Stimulated activated effector memory CD8-positive, alpha-beta T cell treated with anti-CD3 and anti-CD28 coated beads, Interleukin-12 subunit alpha, Interleukin-12 subunit beta, amount 100 ng/mL, for 72 hours (primary cell): ENCODE data around the gene DHPS.
"Not testable (repeated sequence)": the region's sequence is repeated elsewhere in the genome, so short reads cannot be mapped to it uniquely, and the experiment has no call there.

Experiments
- ATAC-seq: fragments of 150-1000 bp; cut with Tn5 transposase; 2 replicates; pipeline ENCODE4 v1.10.0; 2021
- DNase-seq, 2 donors: peaks; one replicate each; pipeline ENCODE4 v3.0.0; 2021 to 2022; ENCODE audit warnings: low spot score in 2 of 2
- H3K27ac Mint-ChIP-seq: one replicate; pipeline ENCODE4 v1.8.0; 2022; ENCODE audit warnings: mild to moderate bottlenecking, mixed read lengths
- H3K36me3 Mint-ChIP-seq: one replicate; pipeline ENCODE4 v1.8.0; 2022; ENCODE audit warnings: mild to moderate bottlenecking, mixed read lengths
- H3K4me1 Mint-ChIP-seq: one replicate; pipeline ENCODE4 v1.8.0; 2022; ENCODE audit warnings: mixed read lengths
- H3K4me3 Mint-ChIP-seq: one replicate; pipeline ENCODE4 v1.8.0; 2022; ENCODE audit warnings: mild to moderate bottlenecking, mixed read lengths
- H3K9me3 Mint-ChIP-seq: one replicate; pipeline ENCODE4 v1.8.0; 2022; ENCODE audit warnings: mixed read lengths

Gene DHPS

DNA sequence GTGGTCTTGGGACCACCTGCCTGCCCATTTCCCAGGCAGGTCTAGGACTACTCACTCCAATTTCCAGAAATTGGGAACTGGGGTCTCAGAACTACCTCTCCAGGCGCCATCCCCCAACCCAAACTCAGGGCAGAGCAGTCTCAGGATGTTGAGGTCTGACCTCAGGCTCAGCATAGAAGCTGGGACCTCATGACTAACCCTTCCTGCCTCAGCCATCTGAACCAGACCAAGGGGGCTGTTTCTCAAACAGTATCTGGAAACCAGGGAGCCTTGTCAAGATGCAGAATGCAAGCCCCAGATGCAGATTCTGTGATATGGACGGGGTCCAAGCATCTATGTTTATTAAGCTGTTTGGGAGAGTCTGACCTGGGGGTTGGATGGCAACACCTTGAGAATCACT lies 13.4 kb upstream of the DHPS start:
- H3K4me1 Mint-ChIP-seq, result peaks cover 12% of the 10 kb centered on the region
- no peaks in the 10 kb centered on the region for H3K9me3 Mint-ChIP-seq
- DNase-seq (no peak), ATAC-seq (no peak)
- H3K36me3 Mint-ChIP-seq, result peaks cover 40% of the 10 kb centered on the region
- H3K4me3 Mint-ChIP-seq, result peak overlapping the region; percentile 78
- H3K27ac Mint-ChIP-seq, result no peak overlapping the region

DNA sequence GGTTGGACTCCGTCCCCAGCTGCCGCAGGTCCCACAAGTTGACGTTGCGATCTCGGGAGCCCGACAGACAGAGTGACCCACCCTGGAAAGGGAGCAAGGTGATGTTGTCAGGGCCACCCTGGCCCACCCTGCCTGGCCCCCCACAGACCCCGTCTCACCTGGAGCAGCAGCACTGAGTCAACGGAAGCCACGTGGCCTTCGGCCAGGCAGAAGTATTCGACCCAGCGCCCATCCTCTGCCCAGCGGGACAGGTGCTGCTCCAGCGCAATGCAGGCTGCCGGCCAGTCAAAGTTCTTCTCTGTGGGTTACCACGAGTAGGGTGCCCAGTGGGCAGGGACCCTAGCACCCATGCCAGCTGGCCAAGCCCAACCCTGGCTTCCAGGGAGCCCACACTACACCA lies 13.0 kb upstream of the DHPS start:
- Mint-ChIP-seq H3K36me3 (peaks cover 36% of the 10 kb centered on the region), H3K4me1 (peaks cover 12% of the 10 kb centered on the region), H3K4me3 (no peak overlapping the region), H3K27ac (no peak overlapping the region), H3K9me3 (no peaks in the 10 kb centered on the region)
- ATAC-seq (no peak), DNase-seq (no peak)

DNA sequence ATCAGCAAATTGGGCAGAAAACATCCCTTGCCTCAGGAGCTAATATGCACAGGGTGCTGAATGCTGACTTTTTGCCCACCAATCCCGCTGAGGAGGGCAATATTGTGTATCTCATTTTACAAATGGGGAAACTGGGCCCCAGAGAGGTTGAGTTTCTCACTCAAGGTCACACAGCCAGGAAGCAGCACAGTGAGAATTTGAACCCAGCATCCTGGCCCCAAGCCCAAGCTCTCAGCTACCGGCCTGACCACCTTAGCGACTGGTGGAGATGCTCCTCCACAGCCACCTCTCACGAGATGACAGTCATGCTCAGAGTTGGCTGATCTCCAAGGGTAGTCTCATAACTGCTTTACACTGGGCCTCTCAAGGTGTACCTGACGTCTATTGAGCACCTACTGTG lies 11.3 kb upstream of the DHPS start:
- Mint-ChIP-seq H3K9me3 (no peaks in the 10 kb centered on the region), H3K4me3 (no peak overlapping the region), H3K27ac (no peak overlapping the region), H3K4me1 (peaks cover 7% of the 10 kb centered on the region), H3K36me3 (peaks cover 21% of the 10 kb centered on the region)
- ATAC-seq (no peak), DNase-seq (no peak)

DNA sequence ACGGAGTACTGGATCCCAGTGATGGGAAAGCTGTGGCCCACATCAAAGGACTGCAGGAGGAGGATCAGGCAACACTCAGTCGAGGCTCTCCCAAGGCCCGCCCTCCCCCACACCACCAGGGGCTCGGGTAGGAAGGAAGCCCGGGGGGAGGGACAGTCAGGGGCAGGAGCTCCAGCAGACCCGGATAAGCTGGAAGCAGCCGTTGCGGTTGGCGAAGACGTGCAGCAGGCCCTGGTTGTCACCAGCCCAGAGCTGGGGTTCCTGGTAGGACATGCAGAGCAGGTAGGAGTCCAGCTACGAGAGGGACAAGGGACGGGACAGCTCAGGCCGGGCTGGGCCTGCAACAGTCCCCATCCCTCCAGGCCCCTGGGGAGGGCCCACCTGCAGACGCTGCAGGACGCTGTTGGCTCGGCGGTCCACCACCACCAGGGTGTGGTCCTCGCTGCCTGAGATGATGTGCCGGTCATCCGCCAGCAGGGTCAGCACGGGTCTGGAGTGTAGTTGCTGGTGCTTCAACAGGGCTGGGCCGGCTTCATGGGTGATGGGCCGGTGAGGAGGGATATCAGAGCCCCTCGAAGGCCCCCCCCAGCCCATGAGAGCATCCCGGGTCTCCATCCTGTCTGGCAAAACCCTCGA lies 8.0 kb upstream of the DHPS start:
- H3K4me3 Mint-ChIP-seq, result no peak overlapping the region
- peak; percentile 20 for ATAC-seq
- H3K36me3 Mint-ChIP-seq, result peaks cover 17% of the 10 kb centered on the region
- H3K9me3 Mint-ChIP-seq, result no peaks in the 10 kb centered on the region
- no peak overlapping the region for H3K27ac Mint-ChIP-seq
- no peak for DNase-seq
- H3K4me1 Mint-ChIP-seq, result no peaks in the 10 kb centered on the region

DNA sequence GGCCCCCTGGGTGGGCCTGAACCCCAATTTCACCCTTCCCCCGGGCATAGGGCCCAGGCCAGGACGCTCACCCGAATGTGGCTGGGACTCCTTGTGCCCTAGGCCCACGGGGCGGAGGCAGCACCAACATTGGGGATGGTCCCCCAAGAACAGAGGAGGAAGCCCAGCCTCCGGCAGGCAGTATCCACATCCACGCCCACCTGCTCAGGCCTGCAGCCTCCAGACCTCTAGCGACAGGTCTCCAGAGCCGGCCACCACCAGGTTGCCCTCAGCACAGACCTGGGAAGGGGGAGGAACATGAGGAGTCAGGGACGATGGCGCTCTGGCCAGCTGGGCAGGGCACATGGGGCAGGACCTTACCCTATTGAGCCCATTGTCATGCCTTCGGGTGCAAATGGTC lies 7.3 kb upstream of the DHPS start:
- no peaks in the 10 kb centered on the region for H3K9me3 Mint-ChIP-seq
- no peak for DNase-seq
- no peak for ATAC-seq
- no peaks in the 10 kb centered on the region for H3K4me1 Mint-ChIP-seq
- H3K36me3 Mint-ChIP-seq, result peaks cover 17% of the 10 kb centered on the region
- no peak overlapping the region for H3K4me3 Mint-ChIP-seq
- no peak overlapping the region for H3K27ac Mint-ChIP-seq

DNA sequence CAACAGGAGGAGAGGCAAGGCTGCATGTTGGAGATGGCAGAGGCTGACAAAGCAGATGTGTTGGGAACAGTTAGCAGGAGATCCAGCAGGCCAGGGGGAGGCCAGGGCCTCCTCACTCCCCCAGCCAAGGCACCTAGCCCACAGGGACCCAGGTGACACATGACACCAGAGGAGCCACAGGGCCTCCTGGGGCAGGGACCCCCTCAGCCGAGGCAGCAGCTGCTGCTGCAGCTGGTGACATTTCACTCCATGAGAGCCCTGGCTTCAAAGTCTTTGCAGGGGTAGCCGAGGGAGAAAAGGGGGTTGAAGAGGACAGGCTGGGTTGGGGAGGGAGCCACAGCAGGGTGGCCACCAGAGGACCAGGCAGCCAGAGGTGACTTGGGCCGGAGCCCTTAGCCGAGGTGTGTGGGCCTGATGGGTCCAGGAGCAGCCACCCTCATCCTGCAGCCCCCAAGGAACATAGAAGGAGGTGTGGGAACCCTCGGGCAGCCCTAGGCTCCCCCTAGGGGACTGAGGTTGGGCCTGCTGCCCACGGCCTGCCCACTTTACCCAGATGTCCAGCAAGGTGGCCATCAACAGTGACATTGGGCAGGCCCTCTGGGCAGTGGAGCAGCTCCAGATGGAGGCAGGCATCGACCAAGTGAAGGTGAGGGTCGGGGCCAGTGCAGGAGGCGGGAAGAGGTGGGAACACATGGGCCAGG lies 6.0 kb upstream of the DHPS start, which contains the start of gene GNG14:
Gene GNG14, plus strand, starts transcription at position 503 of the 701 bp plus-strand sequence. Its CDS starts 51 bp downstream, at position 554.
- Mint-ChIP-seq H3K4me1 (no peaks in the 10 kb centered on the region), H3K36me3 (peaks cover 28% of the 10 kb centered on the region), H3K9me3 (no peaks in the 10 kb centered on the region), H3K27ac (no peak within 1 kb of the TSS), H3K4me3 (no peak within 1 kb of the TSS)
- ATAC-seq, result no peak
- no peak for DNase-seq

DNA sequence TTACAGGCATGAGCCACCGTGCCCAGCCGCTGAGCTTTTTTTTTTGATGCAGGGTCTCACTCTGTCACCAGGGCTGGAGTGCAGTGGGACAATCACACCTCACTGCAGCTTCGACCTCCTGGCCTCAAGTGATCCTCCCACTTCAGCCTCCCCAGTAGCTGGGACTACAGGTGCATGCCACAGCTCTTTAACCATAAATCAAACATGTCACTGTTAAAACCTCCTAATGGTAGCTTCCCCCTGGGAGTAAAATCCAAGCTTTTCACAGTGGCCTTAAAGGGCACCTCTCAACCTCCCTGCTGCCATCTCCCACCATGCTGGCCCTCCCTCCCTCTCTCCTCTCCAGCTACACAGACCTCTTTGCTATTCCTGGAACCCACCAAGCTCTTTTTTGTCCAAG lies 4.2 kb upstream of the DHPS start:
- Mint-ChIP-seq H3K27ac (no peak overlapping the region), H3K9me3 (no peaks in the 10 kb centered on the region), H3K4me3 (no peak overlapping the region), H3K36me3 (peaks cover 34% of the 10 kb centered on the region), H3K4me1 (peaks cover 6% of the 10 kb centered on the region)
- ATAC-seq, result no peak
- no peak for DNase-seq

DNA sequence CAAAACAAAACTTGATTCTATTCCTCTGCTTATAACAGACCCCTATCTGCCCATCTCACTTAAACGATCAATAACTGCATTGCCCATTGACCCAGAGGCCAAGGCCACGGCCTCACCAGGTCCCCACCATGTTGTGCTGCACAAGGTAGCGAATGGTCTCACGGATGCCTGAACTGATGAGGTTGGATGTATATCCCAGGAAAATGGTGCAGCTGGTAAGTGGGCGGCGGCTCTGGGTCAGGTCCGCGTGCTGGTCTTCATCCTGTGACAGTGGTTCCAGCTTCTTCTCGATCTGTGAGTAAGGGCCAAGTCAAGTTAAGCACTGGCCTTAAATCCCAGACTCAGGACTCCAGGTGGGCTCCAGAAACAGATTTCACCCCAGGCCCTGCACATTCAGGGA lies 1.6 kb downstream of the DHPS start:
- H3K4me1 Mint-ChIP-seq, result peaks cover 30% of the 10 kb centered on the region
- ATAC-seq (no peak), DNase-seq (no peak)
- H3K36me3 Mint-ChIP-seq, result peaks cover 87% of the 10 kb centered on the region
- H3K9me3 Mint-ChIP-seq, result no peaks in the 10 kb centered on the region
- peak overlapping the region; percentile 90 for H3K4me3 Mint-ChIP-seq
- peak overlapping the region; percentile 20 for H3K27ac Mint-ChIP-seq

DNA sequence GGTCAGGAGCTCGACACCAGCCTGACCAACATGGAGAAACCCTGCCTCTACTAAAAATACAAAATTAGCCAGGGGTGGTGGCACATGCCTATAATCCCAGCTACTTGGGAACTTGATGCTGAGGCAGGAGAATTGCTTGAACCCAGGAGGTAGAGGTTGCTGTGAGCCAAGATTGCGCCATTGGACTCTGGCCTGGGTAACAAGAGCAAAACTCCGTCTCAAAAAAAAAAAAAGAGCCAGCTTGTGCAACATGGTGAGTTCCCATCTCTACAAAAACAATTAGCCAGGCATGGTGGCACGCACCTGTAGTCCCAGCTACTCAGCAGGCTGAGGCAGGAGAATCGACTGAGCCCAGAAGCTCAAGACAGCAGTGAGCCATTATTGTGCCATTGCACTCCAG lies 3.6 kb downstream of the DHPS start:
- H3K4me3 Mint-ChIP-seq, H3K9me3 Mint-ChIP-seq, DNase-seq, H3K27ac Mint-ChIP-seq, ATAC-seq: not testable (repeated sequence)
- Mint-ChIP-seq H3K4me1 (peaks cover 42% of the 10 kb centered on the region), H3K36me3 (peaks cover 99% of the 10 kb centered on the region)

DNA sequence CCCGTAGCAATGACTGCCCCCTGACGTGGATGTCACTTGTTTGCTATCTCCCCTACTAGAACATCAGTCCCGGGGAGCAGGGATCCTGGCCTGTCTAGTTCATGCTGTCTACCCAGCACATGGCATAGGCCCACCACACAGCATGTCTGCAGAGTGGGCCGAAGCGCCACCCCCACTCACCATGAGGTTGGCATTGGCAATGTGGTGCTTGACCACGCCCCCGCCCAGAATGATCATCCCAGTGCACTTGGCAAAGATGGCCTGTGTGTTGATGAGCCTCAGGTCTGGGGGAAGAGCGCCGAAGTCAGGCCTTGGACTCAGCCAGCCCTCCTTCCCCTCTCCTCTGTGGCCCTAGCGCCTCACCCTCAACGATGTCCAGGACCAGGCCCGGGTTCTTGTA lies 4.8 kb downstream of the DHPS start:
- peaks cover 47% of the 10 kb centered on the region for H3K4me1 Mint-ChIP-seq
- ATAC-seq (no peak), DNase-seq (no peak)
- no peak overlapping the region for H3K4me3 Mint-ChIP-seq
- H3K36me3 Mint-ChIP-seq, result peaks cover 100% of the 10 kb centered on the region
- H3K9me3 Mint-ChIP-seq, result no peaks in the 10 kb centered on the region
- peak overlapping the region; percentile 82 for H3K27ac Mint-ChIP-seq

DNA sequence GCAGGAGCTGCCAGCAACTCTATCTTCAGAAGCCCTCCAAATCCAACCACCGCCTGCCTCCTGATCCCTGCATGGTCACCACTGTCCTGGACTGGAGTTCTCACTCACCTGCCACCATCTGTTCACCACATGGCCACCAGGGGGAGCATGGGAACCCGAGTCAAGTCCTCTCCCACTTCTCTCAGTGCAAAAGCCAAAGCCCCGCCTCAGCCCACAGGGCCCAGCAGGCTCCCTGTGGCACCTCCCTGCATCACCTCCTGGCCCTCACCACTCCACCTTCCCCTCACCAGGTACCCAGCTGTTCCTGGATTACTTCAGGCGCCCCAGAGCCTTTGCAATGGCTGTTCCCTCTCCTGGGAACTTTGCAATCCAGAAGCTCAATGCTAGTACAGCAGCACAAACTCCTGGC lies 5.3 kb downstream of the DHPS start:
- Mint-ChIP-seq H3K36me3 (peaks cover 100% of the 10 kb centered on the region), H3K4me3 (no peak overlapping the region), H3K4me1 (peaks cover 50% of the 10 kb centered on the region), H3K9me3 (no peaks in the 10 kb centered on the region), H3K27ac (peak overlapping the region; percentile 82)
- DNase-seq (peak; percentile 78 to 94), ATAC-seq (peak; percentile 59)

DNA sequence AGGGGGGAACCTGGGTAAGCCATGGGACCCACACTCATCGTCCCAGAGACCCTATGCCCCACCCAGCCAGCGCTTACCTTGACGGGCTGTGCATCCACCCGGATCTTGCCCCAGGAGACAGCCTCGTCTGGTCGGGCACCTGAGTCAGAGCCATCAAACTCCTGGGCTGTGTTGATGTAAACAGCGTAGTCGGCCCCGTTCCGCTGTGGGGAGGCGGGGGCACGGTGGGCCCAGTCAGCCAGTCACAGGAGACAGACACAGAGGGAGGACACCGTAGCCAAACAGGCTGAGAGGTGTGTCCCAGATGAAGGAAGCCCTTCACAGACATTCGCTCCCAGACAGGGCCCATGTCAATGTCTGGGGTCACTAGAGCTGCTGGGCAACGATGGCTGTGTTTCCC lies 5.7 kb downstream of the DHPS start:
- H3K4me1 Mint-ChIP-seq, result peaks cover 45% of the 10 kb centered on the region
- peak overlapping the region; percentile 82 for H3K27ac Mint-ChIP-seq
- no peaks in the 10 kb centered on the region for H3K9me3 Mint-ChIP-seq
- H3K36me3 Mint-ChIP-seq, result peaks cover 100% of the 10 kb centered on the region
- no peak overlapping the region for H3K4me3 Mint-ChIP-seq
- ATAC-seq, result no peak
- no peak for DNase-seq

DNA sequence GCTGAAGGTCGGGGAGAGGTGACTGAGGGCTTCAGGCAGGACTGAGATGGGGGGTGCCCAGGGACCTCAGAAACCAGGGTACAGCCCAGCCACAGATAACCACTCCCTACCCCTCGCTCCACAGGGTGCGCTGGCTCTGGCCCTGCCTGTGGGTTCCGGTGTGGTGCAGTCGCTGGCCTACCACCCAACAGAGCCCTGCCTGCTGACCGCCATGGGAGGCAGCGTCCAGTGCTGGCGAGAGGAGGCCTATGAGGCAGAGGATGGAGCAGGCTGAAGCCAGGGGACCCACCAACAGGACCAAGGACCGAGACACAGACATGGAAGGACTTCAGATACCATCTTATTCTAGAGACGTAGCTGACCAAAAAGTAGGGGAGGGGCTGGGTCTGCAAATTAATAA lies 6.3 kb downstream of the DHPS start:
- ATAC-seq (no peak), DNase-seq (no peak)
- Mint-ChIP-seq H3K4me3 (no peak overlapping the region), H3K27ac (peak overlapping the region; percentile 82), H3K36me3 (peaks cover 100% of the 10 kb centered on the region), H3K9me3 (no peaks in the 10 kb centered on the region), H3K4me1 (peaks cover 48% of the 10 kb centered on the region)

DNA sequence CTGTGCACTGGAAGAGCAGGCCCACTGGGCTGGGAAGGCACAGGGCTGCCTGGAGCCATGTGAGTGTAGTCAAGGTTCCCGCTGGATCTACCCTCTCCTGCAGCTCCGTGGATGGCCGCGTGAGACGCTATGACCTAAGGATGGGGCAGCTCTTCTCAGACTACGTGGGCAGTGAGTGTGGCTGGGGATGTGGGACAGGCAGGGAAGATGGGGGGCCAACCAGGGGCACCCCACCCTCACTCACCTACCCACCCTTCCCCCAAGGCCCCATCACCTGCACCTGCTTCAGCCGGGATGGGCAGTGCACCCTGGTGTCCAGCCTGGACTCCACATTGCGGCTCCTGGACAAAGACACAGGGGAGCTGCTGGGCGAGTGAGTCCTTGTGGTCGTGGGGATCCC lies 8.9 kb downstream of the DHPS start:
- Mint-ChIP-seq H3K4me1 (peaks cover 64% of the 10 kb centered on the region), H3K4me3 (no peak overlapping the region), H3K27ac (peak overlapping the region; percentile 68), H3K36me3 (peaks cover 98% of the 10 kb centered on the region), H3K9me3 (no peaks in the 10 kb centered on the region)
- ATAC-seq (no peak), DNase-seq (no peak)

DNA sequence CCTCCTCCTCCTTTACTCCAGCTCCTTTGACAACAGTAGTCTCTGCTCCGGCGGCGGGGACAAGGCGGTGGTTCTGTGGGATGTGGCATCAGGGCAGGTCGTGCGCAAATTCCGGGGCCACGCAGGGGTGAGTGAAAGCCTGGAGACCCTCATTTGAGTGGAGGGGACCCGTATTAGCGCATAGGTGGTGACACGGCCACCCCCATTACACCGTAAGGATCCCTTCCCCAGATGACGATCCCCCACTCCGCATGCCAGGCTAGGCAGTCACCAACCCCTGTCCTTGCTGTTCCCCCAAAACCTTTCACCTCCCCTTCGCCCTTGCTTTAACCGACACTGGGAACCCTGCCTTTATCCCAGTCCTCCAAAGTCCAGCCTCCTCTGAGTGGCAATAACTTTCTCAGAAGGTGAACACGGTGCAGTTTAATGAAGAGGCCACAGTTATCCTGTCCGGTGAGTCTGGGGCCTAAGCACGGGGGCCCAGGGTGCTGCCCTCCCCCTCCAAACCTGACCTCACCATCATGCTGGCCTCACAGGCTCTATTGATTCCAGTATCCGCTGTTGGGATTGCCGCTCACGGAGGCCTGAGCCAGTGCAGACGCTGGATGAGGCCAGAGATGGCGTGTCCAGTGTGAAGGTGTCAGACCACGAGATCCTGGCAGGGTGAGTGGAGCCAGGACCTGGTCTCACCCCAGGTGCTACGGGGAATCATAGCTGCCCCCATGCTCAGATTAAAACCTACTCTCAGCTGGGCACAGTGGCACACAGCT lies 11.3 kb downstream of the DHPS start:
- H3K4me1 Mint-ChIP-seq, result peaks cover 73% of the 10 kb centered on the region
- peak overlapping the region; percentile 99 for H3K27ac Mint-ChIP-seq
- H3K9me3 Mint-ChIP-seq, result no peaks in the 10 kb centered on the region
- ATAC-seq (no peak), DNase-seq (no peak)
- H3K36me3 Mint-ChIP-seq, result peaks cover 87% of the 10 kb centered on the region
- H3K4me3 Mint-ChIP-seq, result peak overlapping the region; percentile 97
